Pulmonary artery endothelial cell (primary cell): ENCODE results near the gene CLEC18B. TPM values are rescaled to one million over a fixed set of nuclear protein-coding genes. Genes with fewer than 3 reads are reported as not detected.
"Not testable (repeated sequence)": the region's sequence is repeated elsewhere in the genome, so short reads cannot be mapped to it uniquely, and the experiment has no call there.

ENCODE experiments used
- DNase-seq: peaks from one replicate; pipeline ENCODE4 v3.0.0-alpha.2; 2011; ENCODE audit warnings: low read depth, low spot score
- total RNA-seq: library from RNA; depleted of rRNA; stranded (reverse); fragments of >200 nt; gene quantifications from 2 replicates; pipeline ENCODE4 v1.2.3, GENCODE V29; 2014

Gene CLEC18B
- 0.04 TPM in 1 of 2 replicates, not detected in the other for total RNA-seq

- DNase-seq: not testable (repeated sequence)
Measured at GRCh38 chr16:74420612-74421481, at the start of gene CLEC18B. TSS of gene CLEC18B (minus strand) at chr16:74421478. CDS start at chr16:74421270, 208 bp downstream.

DNA sequence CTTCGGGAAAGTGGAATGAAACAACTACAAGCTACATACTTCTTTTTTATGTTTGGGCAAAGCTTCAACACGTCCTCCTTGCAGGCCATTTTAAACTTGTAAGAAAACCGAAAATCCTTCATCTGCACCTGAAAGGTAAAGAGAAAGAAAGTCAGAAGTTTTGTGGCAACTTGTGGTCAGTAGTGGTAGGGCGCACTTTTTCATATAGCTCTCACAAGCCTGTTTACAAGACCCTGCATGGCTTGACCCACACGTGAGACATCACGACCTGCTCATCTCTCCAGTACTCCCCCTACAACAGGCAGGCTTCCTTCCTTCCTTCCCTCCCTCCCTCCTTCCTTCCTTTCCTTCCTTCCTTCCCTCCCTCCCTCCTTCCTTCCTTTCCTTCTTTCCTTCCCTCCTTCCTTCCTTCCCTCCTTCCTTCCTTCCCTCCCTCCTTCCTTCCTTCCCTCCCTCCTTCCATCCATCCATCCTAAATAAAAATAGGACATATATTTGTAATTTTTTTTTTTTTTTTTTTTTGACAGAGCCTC lies 48.7 kb upstream of the CLEC18B start:
- no peak for DNase-seq

GRCh38 chr16:74468807-74469525 lies 47.7 kb upstream of the CLEC18B start:
- no peak for DNase-seq

DNA sequence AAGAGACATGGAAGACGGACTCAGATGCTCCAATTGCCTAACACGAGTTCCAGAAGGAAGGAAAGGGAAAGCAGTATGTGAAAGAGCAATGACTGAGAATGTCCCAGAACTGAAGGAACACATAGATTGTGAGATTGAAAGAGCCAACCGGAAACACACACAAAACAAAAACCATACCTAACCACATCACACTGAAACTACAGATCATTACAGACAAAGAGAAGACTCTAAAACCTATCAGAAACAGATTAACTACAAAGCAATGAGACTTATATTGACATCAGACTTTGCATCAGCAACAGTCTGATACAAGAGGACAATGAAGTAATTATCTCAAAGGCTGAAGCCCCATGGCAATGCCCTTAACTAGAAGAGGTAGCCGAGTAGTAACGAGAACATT lies 45.6 kb upstream of the CLEC18B start:
- DNase-seq: no peak

DNA sequence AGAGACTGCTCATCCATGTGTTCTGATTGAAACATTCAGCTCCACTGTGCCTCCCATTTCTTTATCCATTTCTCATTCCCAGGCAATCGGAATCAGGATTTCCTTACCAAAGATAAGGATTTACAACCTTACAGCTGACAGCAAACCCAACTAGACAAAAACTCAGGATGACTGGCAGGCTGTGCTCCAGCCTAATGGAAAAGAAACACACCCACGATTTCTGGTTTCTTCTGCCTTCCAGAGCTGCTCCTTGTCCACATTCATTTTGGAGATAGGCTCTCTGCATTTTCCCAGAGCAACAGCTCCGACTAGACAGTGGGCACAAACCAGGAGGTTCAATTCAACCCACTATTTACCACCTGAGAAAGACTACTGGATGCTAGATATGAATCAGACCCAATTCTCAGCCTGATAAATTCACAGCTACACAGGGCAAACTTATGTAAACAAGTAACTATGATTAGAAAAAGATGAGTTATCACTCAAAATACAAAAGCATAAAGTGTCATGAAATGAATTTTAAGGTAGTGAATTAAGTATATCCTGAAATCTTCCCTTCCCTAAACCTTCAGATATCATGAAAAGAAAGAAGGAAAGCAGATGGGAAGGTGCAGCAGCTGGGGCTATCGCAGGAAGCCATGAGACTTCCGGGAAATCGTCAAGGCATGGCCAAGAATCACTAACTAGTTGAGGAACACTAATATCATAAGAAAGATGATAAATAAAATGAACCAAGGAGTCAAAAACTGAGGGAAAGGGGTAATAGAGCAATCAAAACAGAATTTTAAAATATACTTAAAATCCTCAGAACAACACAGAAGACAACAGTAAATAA lies 44.8 kb upstream of the CLEC18B start:
- no peak for DNase-seq

- no peak for DNase-seq
Measured at GRCh38 chr16:74465281-74465680, 44.0 kb upstream of the CLEC18B start.

- no peak for DNase-seq
Measured at GRCh38 chr16:74463888-74464287, 42.6 kb upstream of the CLEC18B start.

GRCh38 chr16:74462361-74462760 lies 41.1 kb upstream of the CLEC18B start:
- no peak for DNase-seq

GRCh38 chr16:74461826-74462225 lies 40.5 kb upstream of the CLEC18B start:
- no peak for DNase-seq

DNA sequence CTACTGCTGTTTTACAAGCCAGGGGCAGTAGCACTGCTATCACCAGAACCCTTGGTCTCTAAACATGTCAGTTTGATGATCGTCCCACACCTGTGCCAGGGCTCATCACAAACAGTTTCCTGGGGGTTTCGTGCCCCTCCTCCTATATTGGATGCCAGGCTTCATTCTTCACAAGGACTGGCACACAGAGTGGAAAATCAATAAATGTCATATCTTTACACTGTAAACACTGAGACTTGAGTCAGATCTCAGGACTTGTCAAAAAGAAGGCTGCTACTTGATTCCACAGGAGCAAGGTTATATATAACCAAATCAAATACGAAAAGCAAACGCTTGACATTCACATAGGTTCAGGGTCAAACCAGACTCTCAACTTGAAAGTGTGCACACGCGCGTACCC lies 39.3 kb upstream of the CLEC18B start:
- DNase-seq: no peak

- no peak for DNase-seq
Measured at GRCh38 chr16:74456290-74456625, 35.0 kb upstream of the CLEC18B start.

DNA sequence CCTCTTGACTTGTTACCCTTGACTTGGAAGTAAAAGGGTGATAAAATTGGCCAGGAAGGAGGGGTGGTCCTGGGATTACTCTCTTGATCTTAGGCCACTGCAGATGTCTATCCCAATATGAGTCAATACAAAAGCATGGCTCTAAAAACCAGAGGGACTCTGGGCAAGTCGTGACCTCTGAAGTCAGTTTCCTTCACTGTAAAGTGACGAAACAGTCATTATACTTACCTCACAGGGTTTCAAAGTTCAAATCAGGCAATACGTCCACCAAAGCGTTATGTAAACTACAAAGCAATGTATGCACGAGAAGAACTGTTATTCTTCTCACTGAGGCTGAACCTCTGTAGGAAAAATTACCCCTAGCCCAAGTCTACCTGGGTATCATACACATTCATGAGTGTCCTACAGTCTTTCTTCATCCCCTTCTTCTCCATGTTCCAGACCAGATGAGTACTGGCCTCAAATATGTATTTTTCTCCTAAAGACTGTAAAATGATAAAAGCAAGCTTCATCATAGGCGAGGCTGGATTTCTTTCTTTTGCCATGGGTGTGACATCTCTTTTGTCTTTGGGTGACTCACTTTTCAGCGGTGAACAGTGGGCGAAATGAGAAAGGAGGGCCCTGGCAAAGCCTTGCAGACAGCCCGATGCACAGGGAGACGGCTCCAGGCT lies 34.5 kb upstream of the CLEC18B start:
- DNase-seq: no peak

- DNase-seq: no peak
Measured at GRCh38 chr16:74455213-74455612, 33.9 kb upstream of the CLEC18B start.

- no peak for DNase-seq
Measured at GRCh38 chr16:74451951-74452758, 30.9 kb upstream of the CLEC18B start.

DNA sequence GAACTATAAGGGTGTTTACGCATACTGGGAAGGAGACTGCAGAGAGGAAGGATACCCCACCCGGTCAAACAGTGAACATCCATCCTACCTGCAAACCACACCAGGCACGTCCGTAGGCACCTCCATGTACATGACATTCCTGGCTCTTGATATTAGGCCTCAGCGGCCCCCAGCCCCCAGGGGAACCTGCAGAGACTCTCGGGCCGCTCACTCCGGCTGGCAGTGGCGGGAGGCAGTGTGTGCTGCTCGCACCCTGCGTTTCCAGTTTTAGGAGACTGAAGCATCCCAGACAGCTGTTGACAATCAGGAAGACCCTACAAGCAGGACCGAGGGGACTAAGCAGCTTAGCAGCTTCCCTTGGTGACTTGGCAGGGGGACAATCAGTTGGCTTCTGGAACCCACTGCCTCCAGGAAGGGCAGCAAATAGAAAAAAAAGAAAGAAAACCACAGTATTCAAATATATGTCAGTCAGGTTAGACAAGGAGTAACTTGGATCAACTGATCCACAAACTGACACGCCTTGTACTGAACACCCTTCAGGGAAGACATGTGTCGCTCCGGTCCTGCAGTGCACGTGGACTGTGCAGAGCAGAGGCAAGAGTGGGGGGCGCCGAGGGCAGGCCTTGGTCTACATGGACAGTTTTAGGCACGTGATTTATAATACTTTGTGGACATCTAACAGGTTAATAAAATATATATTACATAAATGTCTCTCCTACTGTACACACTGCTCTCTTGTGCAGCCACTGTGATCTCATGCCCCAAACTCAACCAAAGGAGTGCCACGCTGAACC lies 29.9 kb upstream of the CLEC18B start:
- DNase-seq: no peak

GRCh38 chr16:74450236-74450635 lies 29.0 kb upstream of the CLEC18B start:
- no peak for DNase-seq

- DNase-seq: no peak
Measured at GRCh38 chr16:74449470-74449869, 28.2 kb upstream of the CLEC18B start.

DNA sequence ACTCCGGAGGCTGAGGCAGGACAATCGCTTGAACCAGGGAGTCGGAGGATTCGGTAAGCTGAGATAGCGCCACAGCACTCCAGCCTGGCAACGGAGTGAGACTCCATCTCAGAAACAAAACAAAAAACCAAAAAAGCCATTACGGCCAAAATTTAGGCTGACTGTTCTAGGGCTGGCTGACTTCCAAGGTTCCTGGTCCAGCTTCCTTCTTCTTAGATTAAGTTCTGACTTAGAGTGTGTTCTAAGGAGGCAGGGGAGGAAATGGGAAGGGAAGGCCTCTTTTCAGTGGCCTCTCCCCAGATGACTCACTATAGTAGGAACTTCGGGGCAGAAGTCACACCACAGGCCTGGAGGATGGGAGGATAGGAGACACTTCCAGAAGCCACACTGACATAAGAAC lies 27.7 kb upstream of the CLEC18B start:
- peak; percentile 63 for DNase-seq

DNA sequence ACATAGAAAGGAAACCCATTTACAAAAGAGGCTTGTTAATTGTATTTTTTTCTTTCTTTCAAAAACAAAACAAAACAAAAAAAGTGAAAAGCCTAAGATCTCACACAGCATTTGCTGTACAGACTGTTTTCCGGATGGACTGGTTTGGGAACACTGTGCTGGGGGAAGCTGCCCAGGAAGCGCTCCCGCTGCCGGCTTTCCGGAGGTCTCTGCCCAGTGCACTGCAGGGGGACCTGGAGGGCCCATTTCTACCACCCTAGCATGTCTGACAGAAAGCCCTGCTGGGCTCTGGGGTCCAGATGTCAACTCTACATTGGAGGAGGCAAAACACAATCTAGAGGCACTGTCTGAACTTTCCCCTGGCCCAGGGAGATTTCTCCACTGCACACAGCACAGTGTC lies 26.3 kb upstream of the CLEC18B start:
- DNase-seq: no peak
